Measurements from ENCODE around the gene KLK6.

Gene KLK6

GRCh38 chr19:50969413-50969760 lies at the start of gene KLK6:
KLK6 (minus strand) TSS chr19:50969591; CDS start chr19:50968104, 1,487 bp downstream.
- no peak for DNase-seq (ENCODE audit: low read depth)

DNA sequence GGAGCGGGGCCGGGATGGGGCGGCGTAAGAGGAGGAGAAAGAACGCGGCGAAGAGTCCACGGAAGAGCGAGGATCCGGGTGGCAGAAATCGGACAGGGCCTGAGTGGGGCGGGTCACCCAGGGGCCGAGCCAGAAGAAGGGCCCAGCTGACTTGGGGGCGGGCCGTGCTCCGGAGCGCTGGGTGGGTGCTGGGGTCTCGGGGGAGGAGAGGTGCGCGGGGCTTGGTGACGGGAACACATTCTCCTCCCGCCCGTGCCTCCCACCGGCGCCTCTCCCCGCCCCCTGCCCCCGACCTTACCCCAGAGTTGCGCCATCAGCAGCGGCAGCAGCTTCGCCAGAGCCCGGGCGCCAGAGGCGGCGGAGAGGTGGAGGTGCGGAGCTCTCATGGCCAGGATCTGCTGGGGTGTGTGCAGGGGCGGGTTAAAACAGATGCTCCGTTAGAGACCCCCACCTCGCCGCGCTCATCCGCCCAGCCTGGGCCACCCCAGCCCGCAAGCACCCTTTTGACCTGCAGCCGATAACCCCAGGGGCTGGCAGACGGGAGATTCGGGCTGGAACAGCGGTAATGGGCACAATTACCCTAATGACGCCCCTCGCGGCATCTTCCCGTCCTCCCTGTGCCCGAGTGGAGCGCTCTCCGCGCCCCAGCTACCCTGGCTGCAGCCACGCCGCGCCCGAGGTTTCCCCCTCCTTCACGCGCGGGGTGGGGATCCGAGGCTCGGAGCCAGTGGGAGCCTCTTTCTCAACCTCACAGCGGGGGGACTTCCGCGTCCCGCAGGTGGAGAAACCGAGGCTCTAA lies 49.6 kb upstream of the KLK6 start:
- no peak for DNase-seq (ENCODE audit: low read depth)

DNA sequence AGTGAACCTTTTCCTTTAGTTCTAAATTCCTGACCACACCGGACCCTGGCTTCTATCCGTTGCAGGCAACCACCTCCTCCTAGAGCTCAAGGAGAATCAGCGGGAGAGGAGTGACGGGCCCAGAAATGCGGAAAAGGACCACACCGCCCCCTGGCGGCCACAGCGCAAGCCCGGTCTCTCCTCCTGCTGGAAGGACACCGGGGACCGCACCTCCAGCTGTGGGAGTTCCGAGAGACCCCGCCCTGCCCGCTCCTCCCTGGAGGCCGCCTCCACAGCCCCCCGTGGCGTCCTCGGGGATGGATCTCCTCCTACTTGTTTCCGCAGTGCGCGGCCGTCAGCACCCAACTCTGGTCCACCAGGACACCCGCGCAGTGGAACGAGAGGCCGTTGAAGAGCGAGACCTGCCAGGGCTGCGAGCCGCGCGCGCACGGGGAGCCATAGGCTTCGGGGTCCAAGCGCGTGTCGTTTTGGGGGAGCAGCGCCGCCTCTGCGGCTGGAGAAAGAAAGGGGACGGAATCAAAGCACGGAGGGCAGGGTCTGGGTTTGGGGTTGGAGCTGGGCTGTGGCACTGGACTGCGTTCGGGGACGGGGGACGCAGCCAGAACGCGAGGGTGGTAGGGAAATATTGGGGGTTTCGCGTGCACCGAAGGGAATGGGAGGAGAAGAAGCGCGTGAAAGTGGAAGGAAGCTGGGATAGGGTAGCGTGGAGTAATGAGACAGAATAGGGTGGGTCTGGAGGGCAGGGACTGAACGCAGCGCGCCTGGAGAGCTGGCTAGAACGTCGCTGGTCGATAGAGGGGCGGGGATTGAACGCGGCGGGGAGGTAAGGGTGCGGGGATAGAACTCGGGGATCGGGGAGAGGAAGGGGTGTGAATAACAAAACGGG lies 47.6 kb upstream of the KLK6 start:
- DNase-seq (ENCODE audit: low read depth): no peak

DNA sequence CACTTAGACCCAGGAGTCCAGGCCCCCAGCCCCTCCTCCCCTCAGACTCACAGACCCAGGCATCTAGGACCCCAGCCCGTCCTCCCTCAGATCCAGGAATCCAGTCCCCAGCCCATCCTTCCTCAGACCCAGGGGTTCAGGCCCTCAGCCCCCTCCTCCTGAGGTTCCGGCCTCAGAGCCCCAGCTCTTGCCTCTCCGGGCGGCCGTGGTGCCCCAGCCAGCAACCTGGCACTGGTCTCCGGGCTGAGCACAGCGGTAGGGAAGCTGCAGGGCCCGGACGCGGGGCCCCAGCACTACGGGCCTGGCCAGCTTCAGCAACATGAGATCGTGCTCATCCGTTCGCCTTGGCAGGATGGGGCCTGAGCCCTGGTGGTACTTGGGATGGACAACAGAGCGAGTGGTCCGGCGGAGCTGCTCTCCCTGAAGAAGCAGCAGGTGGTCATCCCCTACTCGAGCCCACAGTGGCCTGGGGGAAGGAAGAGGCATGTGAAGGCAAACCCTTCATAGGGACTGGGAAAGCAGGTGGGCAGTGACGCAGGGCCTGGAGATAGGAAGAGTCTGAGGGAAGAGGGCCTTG lies 46.4 kb upstream of the KLK6 start:
- no peak for DNase-seq (ENCODE audit: low read depth)

DNA sequence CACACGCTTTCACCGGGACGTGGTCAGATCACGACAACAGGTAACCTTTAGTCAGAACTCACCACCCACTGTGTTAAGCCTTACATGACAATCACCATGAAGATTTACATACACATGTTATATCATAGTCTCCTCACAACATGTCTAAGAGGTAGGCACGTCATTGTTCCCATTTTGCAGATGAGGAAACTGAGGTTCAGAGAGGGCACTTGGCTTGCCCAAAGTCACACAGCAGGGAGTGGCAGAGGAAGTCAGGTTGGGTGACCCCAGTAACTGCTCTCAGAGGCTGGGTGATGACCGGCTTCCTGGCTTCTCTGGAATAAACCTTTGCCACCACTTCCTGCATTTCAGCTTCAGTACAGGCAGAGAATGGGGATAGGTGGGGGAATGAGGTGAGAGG lies 44.9 kb upstream of the KLK6 start:
- no peak for DNase-seq (ENCODE audit: low read depth)

GRCh38 chr19:51012661-51013190 lies 43.3 kb upstream of the KLK6 start:
- no peak for DNase-seq (ENCODE audit: low read depth)

GRCh38 chr19:51010066-51010795 lies 40.8 kb upstream of the KLK6 start:
- DNase-seq (ENCODE audit: low read depth): no peak

GRCh38 chr19:51009061-51009891 lies 39.9 kb upstream of the KLK6 start:
- DNase-seq (ENCODE audit: low read depth): no peak

GRCh38 chr19:51007488-51007887 lies 38.1 kb upstream of the KLK6 start:
- DNase-seq (ENCODE audit: low read depth): no peak

DNA sequence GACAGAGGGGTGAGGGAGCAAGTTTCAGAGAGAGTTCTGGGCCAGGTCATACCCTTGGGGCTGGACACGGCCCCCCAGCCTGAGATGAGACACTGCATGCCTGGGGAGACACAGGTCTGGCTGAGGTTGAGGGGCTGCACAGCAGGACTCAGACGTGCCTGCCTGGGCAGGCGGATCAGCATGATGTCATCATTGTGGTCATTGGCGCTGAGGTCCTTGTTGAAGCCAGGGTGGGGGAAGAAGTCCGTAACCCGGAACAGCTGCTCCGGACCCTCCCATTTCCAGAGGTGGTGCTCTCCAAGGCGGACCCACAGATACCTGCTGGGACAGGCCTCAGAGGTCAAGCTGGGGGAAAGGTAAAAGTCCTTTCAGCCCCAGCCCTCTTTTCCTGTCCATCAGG lies 37.0 kb upstream of the KLK6 start:
- no peak for DNase-seq (ENCODE audit: low read depth)

GRCh38 chr19:51005248-51005647 lies 35.9 kb upstream of the KLK6 start:
- DNase-seq (ENCODE audit: low read depth): no peak

GRCh38 chr19:51003316-51003715 lies 33.9 kb upstream of the KLK6 start:
- DNase-seq (ENCODE audit: low read depth): no peak

DNA sequence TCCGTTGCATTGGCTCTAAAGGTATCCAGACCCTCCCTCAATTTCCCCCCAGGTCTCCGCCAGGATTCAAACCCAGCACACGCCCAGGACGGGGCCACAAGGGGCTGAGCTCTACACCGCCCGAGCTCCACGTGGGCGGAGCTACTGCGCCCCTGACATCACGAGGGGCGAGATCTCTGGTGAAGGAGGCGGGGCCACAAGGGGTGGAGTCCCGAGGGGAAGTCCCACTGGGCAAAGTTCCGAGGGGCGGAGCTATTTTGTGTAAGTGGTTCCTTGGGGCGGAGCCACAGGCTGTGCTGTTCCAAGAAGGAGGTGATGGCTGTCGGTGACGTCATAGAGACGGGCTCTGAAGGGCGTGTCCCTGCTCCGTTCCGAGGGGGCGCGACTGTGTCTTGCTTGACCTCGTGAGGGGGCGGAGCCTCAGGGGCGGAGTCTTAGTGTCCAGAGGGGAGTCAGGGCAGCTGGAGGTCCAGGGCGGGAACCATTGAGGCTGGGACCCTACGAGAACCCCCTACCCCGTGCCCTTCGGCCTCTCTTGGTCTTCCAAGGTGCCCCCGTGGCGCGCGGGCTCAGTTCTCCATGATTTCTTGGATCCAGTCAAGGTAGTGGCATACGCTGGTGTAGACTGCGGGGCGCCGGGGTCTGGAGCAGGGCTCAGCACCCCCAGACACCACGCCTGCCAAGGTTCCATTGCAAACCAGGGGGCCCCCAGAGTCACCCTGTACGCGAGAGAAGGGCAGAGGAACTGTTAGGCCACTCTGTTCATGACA lies 33.3 kb upstream of the KLK6 start:
- no peak for DNase-seq (ENCODE audit: low read depth)

GRCh38 chr19:51002089-51002532 lies 32.7 kb upstream of the KLK6 start:
- no peak for DNase-seq (ENCODE audit: low read depth)

DNA sequence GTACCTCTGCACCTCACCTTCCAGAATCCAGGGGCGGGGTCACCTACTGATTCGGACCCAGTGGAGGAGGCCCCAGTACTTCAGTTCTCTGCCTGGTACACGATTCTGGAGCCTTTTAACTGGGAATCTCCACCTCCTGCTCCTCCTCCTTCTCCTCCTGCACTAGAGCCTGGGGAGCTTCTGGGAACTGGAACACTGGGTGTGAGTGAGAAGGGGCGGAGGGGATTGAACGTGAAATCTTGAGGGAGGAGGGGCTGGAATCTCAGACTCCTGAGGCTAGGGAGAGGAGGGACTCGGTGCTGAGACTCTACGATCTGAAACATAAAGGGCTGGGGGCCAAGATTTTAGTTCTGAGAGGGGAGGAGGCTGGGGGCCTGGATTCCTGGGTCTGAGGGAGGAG lies 32.1 kb upstream of the KLK6 start, which contains the start of gene KLK8:
KLK8 (minus strand) TSS at position 90 of the 400 bp plus-strand sequence. CDS start 437 bp downstream, outside the sequence.
- no peak for DNase-seq (ENCODE audit: low read depth)

DNA sequence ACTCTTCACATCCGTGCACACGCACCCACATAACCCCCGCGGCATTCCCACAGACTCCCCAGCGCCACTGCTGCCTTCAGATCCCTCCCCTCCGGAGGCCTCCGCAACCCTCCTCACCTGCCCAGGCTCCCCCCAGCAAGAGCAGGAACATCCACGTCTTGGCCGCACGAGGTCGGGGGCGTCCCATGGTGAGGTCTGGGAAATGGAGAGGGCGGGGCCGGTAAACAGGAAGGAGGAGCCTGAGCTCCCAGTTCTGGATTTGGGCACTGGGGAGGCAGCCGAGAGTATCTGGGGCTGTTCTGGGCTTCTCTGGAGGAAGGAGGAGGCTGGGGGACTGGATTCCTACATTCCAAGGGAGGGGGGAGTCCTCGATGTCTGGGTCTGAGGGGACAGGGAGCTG lies 31.6 kb upstream of the KLK6 start:
- no peak for DNase-seq (ENCODE audit: low read depth)

DNA sequence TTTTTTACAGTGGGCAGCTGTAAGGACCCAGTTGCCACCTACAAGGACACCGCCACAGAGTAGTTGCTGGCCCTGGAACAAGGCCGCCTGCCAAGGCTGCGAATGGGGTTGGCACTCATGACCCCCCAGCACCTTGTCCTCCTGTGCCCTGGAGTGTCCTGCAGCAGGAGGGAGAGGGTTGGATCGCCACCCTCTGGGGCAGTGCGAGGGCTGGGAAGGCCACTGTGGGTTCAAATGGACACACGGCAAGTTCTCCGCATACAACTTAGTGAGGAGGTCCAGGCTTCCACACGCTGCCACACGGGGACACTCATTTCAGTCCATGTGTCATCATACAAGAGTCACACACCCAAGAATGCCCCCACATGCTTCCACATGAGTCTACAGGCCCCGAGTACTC lies 31.0 kb upstream of the KLK6 start:
- no peak for DNase-seq (ENCODE audit: low read depth)

DNA sequence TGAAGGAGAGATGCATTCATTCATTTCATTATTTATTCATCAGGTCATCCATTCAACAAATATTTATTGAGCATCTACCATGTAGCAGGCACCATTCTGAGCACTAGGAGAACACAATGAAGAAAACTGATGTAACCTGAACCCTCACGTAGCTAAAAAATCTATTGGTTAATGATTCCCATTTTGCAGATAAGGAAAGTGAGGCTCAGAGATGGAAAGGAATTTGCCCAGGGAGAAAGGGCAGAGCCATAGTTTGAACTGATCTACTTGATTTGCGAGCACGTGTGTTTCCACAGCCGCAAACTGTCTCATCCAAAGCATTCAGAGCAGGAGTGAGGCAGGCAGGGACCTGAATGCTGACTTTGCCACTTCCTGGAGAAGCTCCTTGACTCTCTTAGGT lies 29.3 kb upstream of the KLK6 start:
- DNase-seq (ENCODE audit: low read depth): no peak

GRCh38 chr19:50998061-50998460 lies 28.7 kb upstream of the KLK6 start:
- no peak for DNase-seq (ENCODE audit: low read depth)

DNA sequence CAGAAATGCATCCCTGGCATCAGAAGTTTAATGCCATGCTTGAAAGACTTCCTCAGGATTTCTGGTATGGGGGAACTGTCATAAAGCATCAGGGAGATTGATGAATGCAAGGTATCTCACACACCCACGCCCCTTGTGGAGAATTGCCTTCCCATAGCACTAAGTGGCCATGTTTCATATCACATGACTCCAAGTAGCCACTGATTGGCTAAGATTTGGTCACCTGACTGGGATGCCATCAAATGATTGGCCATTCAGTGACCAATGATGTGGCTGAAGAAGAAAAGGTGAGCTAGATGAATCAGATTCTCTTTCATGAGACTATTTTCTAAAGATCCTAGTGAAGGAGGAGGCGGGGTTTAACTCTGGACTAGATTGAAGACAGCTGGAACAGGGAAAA lies 24.7 kb upstream of the KLK6 start:
- DNase-seq (ENCODE audit: low read depth): no peak
